GM18867 (cell line): ENCODE results near the gene ATP6V1G3.
A peak's percentile ranks its signal among the peaks of the same experiment; 100 is the strongest.
"Not testable (repeated sequence)": the region's sequence is repeated elsewhere in the genome, so short reads cannot be mapped to it uniquely, and the experiment has no call there.

Experiments
- ATAC-seq: cut with Tn5 transposase; IDR thresholded peaks from one replicate; pipeline ENCODE4 v1.9.1; 2021; ENCODE audit warnings: mild to moderate bottlenecking, moderate library complexity; ENCODE audit not compliant: unreplicated experiment

The ATP6V1G3 gene

GRCh38 chr1:198543670-198544260 is 3.3 kb upstream of the ATP6V1G3 start:
- ATAC-seq, result peak; percentile 88

GRCh38 chr1:198542632-198543031 is 2.2 kb upstream of the ATP6V1G3 start:
- no peak for ATAC-seq

GRCh38 chr1:198541737-198542136 is 1.3 kb upstream of the ATP6V1G3 start:
- ATAC-seq, result no peak

GRCh38 chr1:198538579-198539364 is 1.7 kb downstream of the ATP6V1G3 start:
- no peak for ATAC-seq

GRCh38 chr1:198535631-198536030 is 4.8 kb downstream of the ATP6V1G3 start:
- ATAC-seq, result no peak

GRCh38 chr1:198534548-198535418 is 5.7 kb downstream of the ATP6V1G3 start:
- ATAC-seq, result no peak

GRCh38 chr1:198531891-198532290 is 8.6 kb downstream of the ATP6V1G3 start:
- ATAC-seq, result no peak

GRCh38 chr1:198530953-198531352 is 9.5 kb downstream of the ATP6V1G3 start:
- no peak for ATAC-seq

- ATAC-seq, result no peak
Measured at GRCh38 chr1:198529414-198529813, 11.1 kb downstream of the ATP6V1G3 start.

GRCh38 chr1:198528364-198528763 is 12.1 kb downstream of the ATP6V1G3 start:
- ATAC-seq, result no peak

GRCh38 chr1:198524556-198524955 is 15.9 kb downstream of the ATP6V1G3 start:
- no peak for ATAC-seq

- ATAC-seq, result not testable (repeated sequence)
Measured at GRCh38 chr1:198524127-198524526, 16.4 kb downstream of the ATP6V1G3 start.

GRCh38 chr1:198523182-198523950 is 17.1 kb downstream of the ATP6V1G3 start:
- no peak for ATAC-seq

- ATAC-seq, result peak; percentile 94
Measured at GRCh38 chr1:198520524-198521254, 19.8 kb downstream of the ATP6V1G3 start.

GRCh38 chr1:198519639-198520501 is 20.6 kb downstream of the ATP6V1G3 start:
- ATAC-seq, result peak; percentile 26

GRCh38 chr1:198517623-198518199 is 22.8 kb downstream of the ATP6V1G3 start:
- ATAC-seq, result no peak

- ATAC-seq, result no peak
Measured at GRCh38 chr1:198500096-198500495, 40.4 kb downstream of the ATP6V1G3 start.

GRCh38 chr1:198499588-198499987 is 40.9 kb downstream of the ATP6V1G3 start:
- ATAC-seq, result no peak

GRCh38 chr1:198498881-198499280 is 41.6 kb downstream of the ATP6V1G3 start:
- ATAC-seq, result no peak
